Thymus (tissue), 11 donors: Measurements from ENCODE around the gene TMEM87B. TPM values are rescaled to one million over a fixed set of nuclear protein-coding genes. Genes with fewer than 3 reads are reported as not detected.

Source experiments
- DNase-seq, 9 donors: peaks; one replicate each; pipeline ENCODE4 v3.0.0-alpha.2; 2013; ENCODE audit warnings: low spot score in 9 of 9, low read depth in 6 of 9, missing footprints in 1 of 9
- H3K27ac ChIP-seq, 2 donors: one replicate each; pipeline ENCODE4 v1.5.1; 2013; ENCODE audit warnings: control low read depth in 1 of 2, low read depth in 1 of 2, low read length in 1 of 2, mild to moderate bottlenecking in 1 of 2, moderate library complexity in 1 of 2
- H3K27me3 ChIP-seq, 2 donors: one replicate each; pipeline ENCODE4 v1.5.1; 2013; ENCODE audit warnings: low read length in 1 of 2; ENCODE audit not compliant: control insufficient read depth in 2 of 2, insufficient read depth in 1 of 2
- H3K36me3 ChIP-seq, 2 donors: one replicate each; pipeline ENCODE4 v1.5.1; 2013; ENCODE audit warnings: low read length in 1 of 2, mild to moderate bottlenecking in 1 of 2, moderate library complexity in 1 of 2; ENCODE audit not compliant: control insufficient read depth in 2 of 2, insufficient read depth in 2 of 2
- H3K4me1 ChIP-seq, 2 donors: one replicate each; pipeline ENCODE4 v1.5.1; 2013; ENCODE audit warnings: low read length in 2 of 2; ENCODE audit not compliant: control insufficient read depth in 2 of 2, insufficient read depth in 2 of 2
- H3K4me3 ChIP-seq, 2 donors: one replicate each; pipeline ENCODE4 v1.5.1; 2013; ENCODE audit warnings: low read length in 2 of 2, control low read depth in 1 of 2, mild to moderate bottlenecking in 1 of 2
- H3K9me3 ChIP-seq, 2 donors: one replicate each; pipeline ENCODE4 v1.5.1; 2013; ENCODE audit warnings: low read length in 1 of 2, mild to moderate bottlenecking in 1 of 2; ENCODE audit not compliant: control insufficient read depth in 2 of 2, insufficient read depth in 1 of 2
- WGBS: extraction: QIAGEN DNeasy Blood & Tissue Kit; methylation state at CpG from one replicate; pipeline ENCODE4 v1.1.7; 2013; 5-methylcytosine and 5-hydroxymethylcytosine counted together
- polyA plus RNA-seq: library from polyadenylated mRNA; stranded (reverse); fragments of 200-250 nt; gene quantifications from one replicate; pipeline ENCODE4 v1.2.3, GENCODE V29; 2013
- total RNA-seq: library from RNA; stranded (reverse); fragments of 120-200 nt; gene quantifications from one replicate; pipeline ENCODE4 v1.2.4, GENCODE V29; 2013
- donor health status: healthy.

TMEM87B gene
- total and polyA plus RNA-seq, 2 donors = 13.1 to 18.6 TPM

- no peak overlapping the region for H3K27ac ChIP-seq
- H3K4me3 ChIP-seq = no peak overlapping the region
- H3K27me3 ChIP-seq = no peaks in the 10 kb centered on the region
- H3K4me1 ChIP-seq = peaks cover 0 to 7% of the 10 kb centered on the region in 2 donors
- H3K9me3 ChIP-seq = no peaks in the 10 kb centered on the region
- WGBS = 90% methylated on average over 10 of the region's 10 CpGs
- DNase-seq = no peak
- H3K36me3 ChIP-seq = no peaks in the 10 kb centered on the region
Measured at GRCh38 chr2:112168422-112169124, 113.5 kb downstream of the TMEM87B start.

Other genes starting within 250 kb of the TMEM87B start
- 34.1 TPM for gene ANAPC1, start 171.1 kb upstream of the TMEM87B start, total RNA-seq
- 9.7 TPM for gene ANAPC1, start 171.1 kb upstream of the TMEM87B start, polyA plus RNA-seq
- 5.7 TPM for gene MERTK, start 156.7 kb upstream of the TMEM87B start, total RNA-seq
- 16.5 TPM for gene MERTK, start 156.7 kb upstream of the TMEM87B start, polyA plus RNA-seq
- gene FBLN7, start 83.1 kb downstream of the TMEM87B start, total RNA-seq = 6.0 TPM
- 4.8 TPM for gene FBLN7, start 83.1 kb downstream of the TMEM87B start, polyA plus RNA-seq
- 15.6 TPM for gene ZC3H8, start 199.8 kb downstream of the TMEM87B start, total RNA-seq
- gene ZC3H8, start 199.8 kb downstream of the TMEM87B start, polyA plus RNA-seq = 13.5 TPM
- 9.3 TPM for gene ZC3H6, start 220.3 kb downstream of the TMEM87B start, total RNA-seq
- gene ZC3H6, start 220.3 kb downstream of the TMEM87B start, polyA plus RNA-seq = 6.0 TPM